Right lobe of liver (tissue), 6 donors: ENCODE data around the gene SH3PXD2A. TPM values are rescaled to one million over a fixed set of nuclear protein-coding genes. Genes with fewer than 3 reads are reported as not detected.

Experiments used
- ATAC-seq, 4 donors: fragments of 200-7000 bp; cut with Tn5 transposase; one replicate each; pipeline ENCODE4 v1.9.1; 2020; ENCODE audit warnings: mild to moderate bottlenecking in 4 of 4, moderate library complexity in 4 of 4
- DNase-seq, 3 donors: peaks; one replicate each; pipeline ENCODE4 v3.0.0-alpha.2; 2020
- H3K27ac ChIP-seq, 3 donors: fragments of 200-600 bp; one replicate each; pipeline ENCODE4 v1.8.0; 2022
- H3K27me3 ChIP-seq, 2 donors: fragments of 200-600 bp; one replicate each; pipeline ENCODE4 v1.8.0; 2022
- H3K36me3 ChIP-seq, 4 donors: fragments of 200-600 bp; sonication (generic) in 1 of 4; one replicate each; pipeline versions ENCODE4 v1.5.1 to v1.8.0; 2017 to 2022; ENCODE audit warnings: control low read depth in 1 of 4
- H3K4me1 ChIP-seq, 4 donors: fragments of 200-600 bp; sonication (generic) in 1 of 4; one replicate each; pipeline versions ENCODE4 v1.5.1 to v1.8.0; 2017 to 2022; ENCODE audit warnings: control low read depth in 1 of 4
- H3K4me3 ChIP-seq, 3 donors: fragments of 200-600 bp; one replicate each; pipeline ENCODE4 v1.8.0; 2022
- H3K9me3 ChIP-seq, 4 donors: fragments of 200-600 bp; sonication (generic) in 1 of 4; one replicate each; pipeline versions ENCODE4 v1.5.1 to v1.8.0; 2017 to 2022; ENCODE audit warnings: control low read depth in 1 of 4
- CTCF ChIP-seq, 4 donors: fragments of 200-600 bp in 3 of 4; fragments of 450-650 bp in 1 of 4; IDR thresholded peaks; one replicate each; pipeline versions ENCODE4 v1.5.1 to v1.8.0; 2016 to 2022; ENCODE audit warnings: antibody characterized with exemption in 4 of 4, mild to moderate bottlenecking in 2 of 4
- POLR2A ChIP-seq: fragments of 450-650 bp; IDR thresholded peaks from one replicate; pipeline ENCODE4 v1.6.1; 2017; ENCODE audit warnings: antibody characterized with exemption, mild to moderate bottlenecking
- WGBS: methylation state at CpG from one replicate; pipeline ENCODE4 v1.1.6; 2018; ENCODE audit warnings: low coverage, low lambda C conversion rate; ENCODE audit not compliant: insufficient coverage; ENCODE audit errors: missing lambda C conversion rate; 5-methylcytosine and 5-hydroxymethylcytosine counted together
- intact Hi-C, 2 donors: fragments of 100-400 bp; cut with DNase I; formaldehyde crosslinking; loops; one replicate each; pipeline versions ENCODE4 v1.11.2 to v1.14.1; 2022
- total RNA-seq, 6 experiments: library from RNA; depleted of rRNA in 2 of 6; stranded (reverse); fragments of >200 nt in 2 of 6; fragmentation: NEBNext Ultra II Directional in 3 of 6; extraction: Animal tissue kit (Norgen Biotek cat#: 25700) in 3 of 6; gene quantifications; one replicate each; pipeline versions ENCODE4 v1.1.0 to v1.2.4, GENCODE V29; 2016 to 2023
- donor health status: DM: no; HTN: yes; CAD: no.
- donor health status: DM: no; HTN: no; CAD: no.
- donor health status: DM: no; HTN: no; CAD: no.
- donor health status: DM: no; HTN: yes; CAD: no.
- donor health status: DM: no; HTN: yes; CAD: no.

SH3PXD2A gene
- total RNA-seq, 6 experiments from 2014 or later = 3.0 to 38.3 (median 10.0) TPM

- ATAC-seq = peak; percentile 72 to 82 (median 72)
- TF ChIP-seq CTCF (IDR thresholded peaks at IDR 0.05) (no peak), POLR2A (no peak)
Measured at GRCh38 chr10:103855852-103856796, 748 bp upstream of the SH3PXD2A start.

GRCh38 chr10:103854686-103855391, 537 bp downstream of the SH3PXD2A start:
- no peak for TF ChIP-seq POLR2A
- TF ChIP-seq CTCF (IDR thresholded peaks at IDR 0.05) = no peak
- 3% methylated on average over 6 of the region's 53 CpGs for WGBS
- Histone ChIP-seq H3K4me1 (peaks cover 0 to 20% (median 3%) of the 10 kb centered on the region in 4 donors), H3K27me3 (no peaks in the 10 kb centered on the region), H3K9me3 (no peaks in the 10 kb centered on the region), H3K36me3 (no peaks in the 10 kb centered on the region), H3K4me3 (peak overlapping the region; percentile 62 to 75 (median 66)), H3K27ac (peak overlapping the region in 2 of 3 donors; percentile 35 to 39)
- ATAC-seq = peak; percentile 13 to 23 (median 14)
- peak in 1 of 3 donors; percentile 39 for DNase-seq
- intact Hi-C loops = loop anchor here (5.0 kb wide), 1 partner anchor 143 kb away; no protein-coding TSS in a partner anchor

More at GRCh38 chr10:103855852-103856796, 748 bp upstream of the SH3PXD2A start:
- Histone ChIP-seq H3K27me3 (no peaks in the 10 kb centered on the region), H3K9me3 (no peaks in the 10 kb centered on the region), H3K27ac (peak overlapping the region in 2 of 3 donors; percentile 28 to 39), H3K4me1 (peaks cover 0 to 17% (median 3%) of the 10 kb centered on the region in 4 donors), H3K4me3 (peak overlapping the region; percentile 62 to 75 (median 66)), H3K36me3 (no peaks in the 10 kb centered on the region)
- intact Hi-C loops = loop anchor here (5.0 kb wide), 1 partner anchor 144 kb away; no protein-coding TSS in a partner anchor
- 7% methylated on average over 19 of the region's 34 CpGs for WGBS
- peak; percentile 50 to 67 (median 65) for DNase-seq

GRCh38 chr10:103854265-103854685, 1.1 kb downstream of the SH3PXD2A start:
- TF ChIP-seq CTCF (IDR thresholded peaks at IDR 0.05) (no peak), POLR2A (no peak)
- no peak overlapping the region for H3K27ac ChIP-seq
- no peaks in the 10 kb centered on the region for H3K36me3 ChIP-seq
- H3K9me3 ChIP-seq = no peaks in the 10 kb centered on the region
- intact Hi-C loops = no loop called here
- no peaks in the 10 kb centered on the region for H3K27me3 ChIP-seq
- DNase-seq (no peak), ATAC-seq (no peak)
- H3K4me3 ChIP-seq = peak overlapping the region; percentile 62 to 75 (median 66)
- WGBS = 11% methylated on average over 12 of the region's 13 CpGs
- peaks cover 0 to 24% (median 3%) of the 10 kb centered on the region in 4 donors for H3K4me1 ChIP-seq

- ATAC-seq = no peak
- 32% methylated on average over 6 of the region's 9 CpGs for WGBS
Measured at GRCh38 chr10:103853428-103854264, 1.7 kb downstream of the SH3PXD2A start.

More at GRCh38 chr10:103853428-103854264, 1.7 kb downstream of the SH3PXD2A start:
- Histone ChIP-seq H3K4me1 (peaks cover 0 to 24% (median 3%) of the 10 kb centered on the region in 4 donors), H3K27ac (no peak overlapping the region), H3K36me3 (no peaks in the 10 kb centered on the region), H3K27me3 (no peaks in the 10 kb centered on the region), H3K9me3 (no peaks in the 10 kb centered on the region), H3K4me3 (peak overlapping the region; percentile 62 to 75 (median 66))
- no peak for DNase-seq
- TF ChIP-seq CTCF (IDR thresholded peaks at IDR 0.05) = no peak
- TF ChIP-seq POLR2A = no peak
- intact Hi-C loops = no loop called here
